ENCODE results near the gene PPP1R14B.

DNA sequence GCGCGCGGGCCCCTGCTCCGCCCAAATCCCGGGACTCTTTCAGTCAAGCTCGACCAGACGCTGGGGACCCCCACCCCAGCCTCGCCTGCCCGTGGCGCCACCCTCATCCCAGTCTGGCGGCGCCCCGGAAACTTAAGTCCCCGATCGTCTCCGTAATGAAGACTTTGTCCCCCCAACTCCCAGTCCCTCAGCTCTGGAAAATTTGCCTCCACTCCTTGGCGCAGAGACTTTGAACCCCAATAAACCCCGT is 4.9 kb upstream of the PPP1R14B start:
- TF ChIP-seq, protein P1, sequence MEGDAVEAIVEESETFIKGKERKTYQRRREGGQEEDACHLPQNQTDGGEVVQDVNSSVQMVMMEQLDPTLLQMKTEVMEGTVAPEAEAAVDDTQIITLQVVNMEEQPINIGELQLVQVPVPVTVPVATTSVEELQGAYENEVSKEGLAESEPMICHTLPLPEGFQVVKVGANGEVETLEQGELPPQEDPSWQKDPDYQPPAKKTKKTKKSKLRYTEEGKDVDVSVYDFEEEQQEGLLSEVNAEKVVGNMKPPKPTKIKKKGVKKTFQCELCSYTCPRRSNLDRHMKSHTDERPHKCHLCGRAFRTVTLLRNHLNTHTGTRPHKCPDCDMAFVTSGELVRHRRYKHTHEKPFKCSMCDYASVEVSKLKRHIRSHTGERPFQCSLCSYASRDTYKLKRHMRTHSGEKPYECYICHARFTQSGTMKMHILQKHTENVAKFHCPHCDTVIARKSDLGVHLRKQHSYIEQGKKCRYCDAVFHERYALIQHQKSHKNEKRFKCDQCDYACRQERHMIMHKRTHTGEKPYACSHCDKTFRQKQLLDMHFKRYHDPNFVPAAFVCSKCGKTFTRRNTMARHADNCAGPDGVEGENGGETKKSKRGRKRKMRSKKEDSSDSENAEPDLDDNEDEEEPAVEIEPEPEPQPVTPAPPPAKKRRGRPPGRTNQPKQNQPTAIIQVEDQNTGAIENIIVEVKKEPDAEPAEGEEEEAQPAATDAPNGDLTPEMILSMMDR (IDR thresholded peaks at IDR 0.05), result no peak
- TF ChIP-seq POLR2A (IDR thresholded peaks at IDR 0.05), result no peak

Data from thyroid gland (tissue), 4 donors.